GM18511 (cell line): Measurements from ENCODE around the gene ZMPSTE24.
"Not testable (repeated sequence)": the region's sequence is repeated elsewhere in the genome, so short reads cannot be mapped to it uniquely, and the experiment has no call there.

Source experiments
- ATAC-seq: cut with Tn5 transposase; IDR thresholded peaks from one replicate; pipeline ENCODE4 v1.9.1; 2021; ENCODE audit warnings: mild to moderate bottlenecking, moderate library complexity; ENCODE audit not compliant: unreplicated experiment

Gene ZMPSTE24

DNA sequence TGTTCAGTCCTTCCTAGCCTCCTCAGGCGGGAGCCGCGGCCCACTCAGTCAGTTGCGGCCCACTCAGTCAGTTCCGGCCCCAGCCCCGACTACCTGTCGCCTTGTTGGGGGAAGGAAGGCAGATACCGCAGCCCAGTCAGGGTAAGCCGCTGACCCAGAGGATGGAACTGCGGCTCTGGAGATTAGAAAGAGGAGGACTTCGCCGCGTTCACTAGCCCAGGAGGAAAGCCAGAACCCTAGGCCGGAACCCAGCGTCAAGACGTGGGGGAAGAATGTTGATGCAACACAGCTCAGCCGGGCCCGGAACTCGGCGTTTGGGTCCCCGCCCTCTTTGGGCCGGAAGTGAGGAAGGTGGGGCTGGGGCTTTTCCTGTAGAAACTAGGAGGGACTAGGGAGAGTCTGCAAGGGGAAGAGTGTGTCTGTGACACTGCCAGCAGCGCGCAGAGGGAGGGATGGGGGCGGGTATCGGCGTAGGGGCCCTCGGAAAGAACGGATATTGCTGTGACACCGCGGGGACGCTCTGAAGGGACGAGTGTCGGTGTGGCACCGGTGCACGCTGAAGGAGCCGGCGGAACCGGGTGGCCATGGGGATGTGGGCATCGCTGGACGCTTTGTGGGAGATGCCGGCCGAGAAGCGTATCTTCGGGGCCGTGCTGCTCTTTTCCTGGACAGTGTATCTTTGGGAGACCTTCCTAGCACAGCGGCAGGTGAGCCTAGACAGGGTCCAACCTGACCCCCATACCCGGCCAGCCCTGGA, at the start of gene ZMPSTE24:
Gene ZMPSTE24, plus strand, starts transcription at position 549 of the 757 bp plus-strand sequence. Its CDS starts 36 bp downstream, at position 585.
- ATAC-seq: peak; percentile 97

DNA sequence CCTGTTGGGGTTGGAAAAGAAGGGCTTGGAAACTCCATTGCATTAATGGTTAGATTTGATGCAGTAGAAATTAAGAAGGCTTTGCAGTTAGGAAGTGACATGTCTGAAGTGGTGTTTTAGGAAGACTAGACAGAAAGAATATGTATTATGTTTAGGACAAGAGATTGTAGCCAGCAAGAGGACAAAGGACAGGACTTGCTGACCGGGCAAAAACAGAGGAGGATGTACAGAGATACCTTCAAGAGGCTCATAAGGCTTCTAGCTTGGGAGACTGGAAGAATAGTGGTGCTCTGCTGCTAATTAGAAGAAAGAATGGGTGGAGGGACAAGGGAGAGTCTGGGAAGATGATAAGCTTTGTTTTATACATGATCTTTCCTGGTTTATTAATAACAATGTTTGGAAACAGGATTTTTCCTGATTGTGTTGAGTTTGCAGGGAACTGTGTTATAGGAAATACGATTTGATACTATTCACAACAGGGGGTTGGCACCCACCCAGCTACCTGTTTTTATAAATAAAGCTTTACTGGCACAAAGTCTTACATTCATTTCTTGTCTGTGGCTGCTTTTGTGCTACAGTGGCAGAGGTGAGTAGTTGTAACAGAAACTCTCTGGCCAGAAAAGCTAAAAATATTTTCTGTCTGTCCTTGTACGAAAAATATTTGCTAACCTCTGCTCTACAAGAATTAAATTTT, 47.4 kb upstream of the ZMPSTE24 start:
- no peak for ATAC-seq

DNA sequence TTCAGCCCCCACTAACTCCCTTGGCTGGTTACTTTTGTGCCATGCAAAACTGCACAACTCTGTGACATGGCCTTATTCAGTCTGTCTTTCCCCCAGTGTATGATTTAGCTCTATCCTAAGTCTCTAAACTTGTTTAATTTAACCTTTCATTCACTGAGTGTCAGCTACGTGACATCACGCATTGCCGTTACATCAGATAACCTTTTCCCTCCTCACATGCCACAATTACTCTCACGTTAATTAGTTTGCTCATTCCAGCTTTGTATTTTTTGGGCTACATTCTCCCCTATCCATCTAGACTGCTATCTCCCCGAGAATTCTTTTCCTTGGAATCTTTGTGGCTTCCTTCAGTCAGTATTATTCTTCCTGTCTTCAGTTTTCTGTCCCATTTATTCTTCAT, 39.7 kb upstream of the ZMPSTE24 start:
- ATAC-seq: no peak

- not testable (repeated sequence) for ATAC-seq
Measured at GRCh38 chr1:40221471-40221905, 36.5 kb upstream of the ZMPSTE24 start.

DNA sequence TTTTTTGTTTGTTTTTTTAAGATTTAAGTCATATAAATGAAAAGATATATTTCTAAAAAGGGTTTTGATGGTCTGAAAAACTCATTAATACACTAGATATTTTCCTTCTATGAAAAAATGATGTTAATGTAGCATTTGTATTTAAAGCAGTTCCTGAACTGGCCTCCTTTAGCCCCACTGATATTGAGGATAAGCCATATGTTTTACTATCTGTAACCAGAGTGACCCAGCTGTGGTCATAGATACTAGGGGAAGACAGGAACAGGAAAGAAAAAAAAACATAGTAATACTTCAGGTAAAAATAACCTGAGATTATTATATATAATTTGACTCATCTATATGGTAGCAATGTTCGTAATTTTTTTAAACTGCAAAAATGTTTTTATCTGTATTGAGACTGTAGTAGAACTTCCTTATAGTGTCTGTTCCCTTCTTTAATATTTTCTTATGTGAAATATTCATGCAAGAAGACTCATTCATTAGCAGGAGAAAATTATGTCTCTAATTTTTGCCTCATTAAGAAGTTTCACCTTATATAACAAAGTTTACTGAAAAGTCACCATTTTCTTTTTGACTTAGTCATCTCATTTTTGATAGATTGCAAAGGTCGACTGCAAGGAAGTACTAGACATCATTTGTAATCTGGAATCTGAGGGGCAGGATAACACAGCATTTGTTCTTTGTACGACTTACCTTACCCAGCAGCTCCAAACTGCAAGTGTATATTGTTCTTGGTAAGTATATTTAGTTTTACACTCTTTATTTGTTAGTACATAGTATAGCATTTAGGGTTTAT, 35.9 kb upstream of the ZMPSTE24 start:
- ATAC-seq: no peak

GRCh38 chr1:40224040-40224439, 34.0 kb upstream of the ZMPSTE24 start:
- ATAC-seq: no peak

DNA sequence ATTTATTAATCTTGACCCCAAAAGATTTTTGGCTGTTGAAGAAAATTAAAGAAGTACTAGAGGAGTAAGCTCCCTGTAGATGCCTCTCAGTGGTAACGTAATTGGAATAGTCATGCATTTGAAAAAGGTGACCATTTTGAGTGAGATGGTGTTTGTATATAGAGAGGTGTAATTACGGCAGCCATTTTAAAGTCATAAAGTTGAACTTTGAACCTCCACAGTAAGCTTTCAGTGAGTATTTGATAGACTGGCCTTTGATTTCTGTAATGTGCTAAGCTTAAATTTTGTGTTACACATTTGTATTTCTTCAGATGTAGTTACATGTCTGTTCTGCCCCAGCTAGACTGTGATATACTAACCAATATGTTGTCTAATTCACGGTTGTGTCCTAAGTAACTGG, 31.8 kb upstream of the ZMPSTE24 start:
- ATAC-seq: no peak

DNA sequence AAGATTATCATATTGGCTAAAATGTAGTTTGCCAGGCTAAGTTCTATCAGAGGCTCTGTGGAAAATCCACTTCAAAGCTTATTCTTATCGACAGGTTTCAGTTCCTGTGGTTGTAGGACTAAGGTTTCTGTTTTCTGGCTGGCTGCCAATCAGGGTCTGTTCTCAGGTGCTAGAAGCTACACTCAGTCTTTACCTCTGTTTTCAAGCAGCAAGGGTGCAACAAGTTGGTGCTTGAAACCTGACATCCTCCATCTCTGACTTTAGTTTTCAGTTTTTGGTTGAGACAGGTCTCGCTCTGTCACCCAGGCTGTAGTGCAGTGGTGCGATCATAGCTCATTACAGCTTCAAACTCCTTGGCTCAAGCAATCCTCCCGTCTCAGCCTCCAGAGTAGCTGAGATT, 25.6 kb upstream of the ZMPSTE24 start:
- ATAC-seq: peak; percentile 92

DNA sequence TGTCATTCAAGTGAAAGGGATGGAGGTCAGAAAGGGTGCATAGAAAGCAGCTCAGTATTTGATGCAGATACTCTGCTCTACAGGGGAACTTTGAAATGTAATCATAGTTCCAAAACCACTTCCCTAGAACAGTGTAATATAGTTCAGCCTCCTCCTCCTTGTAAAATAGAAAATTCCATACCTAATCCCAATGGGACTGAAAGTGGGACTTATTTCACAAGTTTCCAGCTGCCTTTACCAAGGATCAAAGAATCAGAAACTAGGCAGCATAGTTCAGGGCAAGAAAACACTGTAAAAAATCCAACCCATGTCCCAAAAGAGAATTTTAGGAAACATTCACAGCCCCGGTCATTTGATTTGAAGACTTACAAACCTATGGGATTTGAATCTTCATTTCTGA, 18.4 kb upstream of the ZMPSTE24 start:
- ATAC-seq: no peak

- ATAC-seq: no peak
Measured at GRCh38 chr1:40240390-40240789, 17.6 kb upstream of the ZMPSTE24 start.

- peak; percentile 16 for ATAC-seq
Measured at GRCh38 chr1:40241362-40241761, 16.7 kb upstream of the ZMPSTE24 start.

DNA sequence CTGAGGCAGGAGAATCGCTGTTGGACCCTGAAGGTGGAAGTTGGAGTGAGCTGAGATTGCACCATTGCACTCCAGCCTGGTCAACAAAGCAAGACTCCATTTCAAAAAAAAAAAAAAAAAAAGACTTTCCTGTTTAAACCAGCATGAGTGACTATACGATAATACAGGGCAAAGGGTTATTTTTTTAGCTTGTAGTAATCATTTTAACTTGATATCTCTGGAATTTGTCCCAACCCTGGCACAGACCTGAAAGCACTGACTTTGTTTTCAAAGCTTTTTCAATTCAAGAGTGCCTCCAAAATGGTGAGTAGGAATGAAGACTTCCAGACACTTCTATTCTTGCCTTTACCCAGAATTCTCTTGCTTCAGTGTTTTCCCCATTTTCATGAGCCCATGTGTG, 14.7 kb upstream of the ZMPSTE24 start:
- no peak for ATAC-seq

- ATAC-seq: no peak
Measured at GRCh38 chr1:40244138-40244744, 13.8 kb upstream of the ZMPSTE24 start.

- ATAC-seq: no peak
Measured at GRCh38 chr1:40245686-40246085, 12.3 kb upstream of the ZMPSTE24 start.

DNA sequence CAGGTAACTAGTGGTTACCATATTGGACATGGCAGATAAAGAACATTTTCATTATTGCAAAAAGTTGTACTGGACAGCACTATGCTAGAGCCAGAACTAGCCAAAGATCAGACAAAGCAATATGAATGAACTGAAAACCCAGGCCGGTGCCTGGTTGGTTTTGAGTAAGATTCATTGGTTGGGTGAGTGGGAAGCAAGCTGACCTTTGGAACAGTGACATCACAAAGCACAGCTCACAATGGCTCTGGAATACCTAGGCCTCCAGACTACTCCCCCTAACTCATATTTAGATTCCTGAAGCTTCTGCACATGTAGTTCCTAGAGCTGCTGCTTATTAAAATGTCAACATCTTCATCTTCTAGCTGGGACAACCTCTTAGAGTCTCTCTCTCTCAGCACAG, 10.4 kb upstream of the ZMPSTE24 start, which contains the start of gene TMCO2:
Gene TMCO2, plus strand, starts transcription at position 283 of the 400 bp plus-strand sequence. Its CDS starts 57 bp downstream, at position 340.
- no peak for ATAC-seq

- no peak for ATAC-seq
Measured at GRCh38 chr1:40248412-40248811, 9.6 kb upstream of the ZMPSTE24 start.

- no peak for ATAC-seq
Measured at GRCh38 chr1:40251456-40251855, 6.6 kb upstream of the ZMPSTE24 start.

DNA sequence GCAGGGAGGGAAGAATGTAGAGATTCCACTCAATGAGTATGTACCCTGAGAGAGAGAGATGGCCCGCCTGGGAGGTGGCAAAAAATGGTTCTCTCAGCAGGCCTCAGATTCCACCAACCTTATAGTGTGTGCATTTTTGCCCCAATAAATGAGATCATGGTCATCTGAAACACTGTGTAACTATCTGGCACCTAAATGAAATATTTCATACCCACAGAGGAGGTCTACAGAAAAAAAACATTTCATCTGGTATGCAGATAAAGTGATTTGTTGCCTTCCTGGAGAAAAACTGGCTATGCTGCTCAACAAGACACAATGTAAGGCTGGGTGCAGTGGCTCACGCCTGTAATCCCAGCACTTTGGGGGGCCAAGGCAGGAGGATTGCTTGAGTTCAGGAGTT, 5.4 kb upstream of the ZMPSTE24 start:
- no peak for ATAC-seq

DNA sequence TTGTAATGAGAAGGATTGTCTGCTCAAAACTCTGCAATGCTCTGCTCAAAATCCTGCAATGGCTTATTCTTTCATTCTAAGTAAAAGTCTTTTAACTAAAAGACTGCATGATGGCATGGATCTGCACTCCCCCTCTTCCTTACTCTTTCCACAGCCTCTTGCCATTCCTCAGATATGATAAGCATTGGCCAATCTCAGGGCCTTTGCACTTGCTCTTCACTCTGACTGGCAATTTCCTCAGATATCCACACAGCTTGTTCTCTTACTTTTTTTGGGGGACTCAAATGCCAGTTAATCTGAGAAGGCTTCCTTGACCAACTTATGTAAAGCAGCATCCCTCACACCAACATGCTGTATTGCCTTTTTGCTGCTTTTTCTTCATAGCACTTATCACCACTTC, 2.8 kb upstream of the ZMPSTE24 start:
- ATAC-seq: no peak

DNA sequence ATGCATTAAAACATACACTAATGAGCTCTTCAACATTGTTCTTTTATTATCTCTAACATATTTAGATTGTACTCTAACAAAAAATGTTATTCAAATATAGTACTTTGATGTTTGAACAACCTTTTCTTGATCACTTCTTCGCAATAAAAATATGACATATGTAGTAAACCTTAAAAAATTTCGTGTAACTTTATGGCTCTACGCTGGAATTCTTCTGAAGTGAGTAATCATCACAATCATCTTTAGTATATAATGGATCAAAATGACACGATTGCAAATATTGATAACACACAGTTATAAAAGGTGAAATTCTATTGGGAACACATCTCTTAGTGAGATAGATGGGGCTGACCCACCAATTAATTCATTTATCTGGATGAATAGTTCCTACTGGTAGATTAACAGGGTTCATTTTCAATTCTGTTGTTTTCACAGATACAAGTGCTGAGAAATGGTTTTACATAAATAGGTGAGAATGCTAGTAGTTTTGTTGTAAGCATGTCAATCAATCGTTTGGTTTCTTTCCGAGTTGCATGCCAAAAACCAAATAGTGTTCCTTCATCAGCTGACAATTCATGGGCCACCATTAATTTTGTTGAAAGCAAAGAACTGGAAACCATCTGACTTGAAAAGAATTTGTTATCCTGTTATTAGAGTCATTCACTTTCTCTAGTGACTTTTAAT, 1.5 kb upstream of the ZMPSTE24 start:
- no peak for ATAC-seq
